H9 (cell line): ENCODE measurements around the gene HAUS2. TPM values are rescaled to one million over a fixed set of nuclear protein-coding genes. Genes with fewer than 3 reads are reported as not detected.

ENCODE experiments used
- DNase-seq: peaks from one replicate; pipeline ENCODE4 v3.0.0-alpha.2; 2017
- H2AFZ ChIP-seq: one replicate; pipeline ENCODE4 v1.6.1; 2013; ENCODE audit warnings: mild to moderate bottlenecking, low read length, control low read depth, moderate library complexity
- H2AK5ac ChIP-seq: 2 replicates; pipeline ENCODE4 v1.6.1; 2013; ENCODE audit warnings: low read length, control low read depth, mixed read lengths; ENCODE audit not compliant: insufficient read length
- H2BK120ac ChIP-seq: one replicate; pipeline ENCODE4 v1.6.1; 2013; ENCODE audit warnings: low read depth, mild to moderate bottlenecking, low read length, control low read depth, inconsistent platforms; ENCODE audit not compliant: poor library complexity, severe bottlenecking
- H2BK12ac ChIP-seq: 2 replicates; pipeline ENCODE4 v1.6.1; 2013; ENCODE audit warnings: low read length, control low read depth, mixed read lengths, low read depth; ENCODE audit not compliant: insufficient read length
- H2BK15ac ChIP-seq: 2 replicates; pipeline ENCODE4 v1.6.1; 2013; ENCODE audit warnings: low read depth, low read length, control low read depth
- H2BK20ac ChIP-seq: one replicate; pipeline ENCODE4 v1.6.1; 2013; ENCODE audit warnings: low read depth, mild to moderate bottlenecking, low read length, control low read depth, inconsistent platforms; ENCODE audit not compliant: poor library complexity, severe bottlenecking
- H2BK5ac ChIP-seq: 2 replicates; pipeline ENCODE4 v1.6.1; 2013; ENCODE audit warnings: low read length, control low read depth, mixed read lengths; ENCODE audit not compliant: insufficient read length
- H3K14ac ChIP-seq: 2 replicates; pipeline ENCODE4 v1.6.1; 2013; ENCODE audit warnings: low read length, control low read depth; ENCODE audit not compliant: insufficient read depth
- H3K18ac ChIP-seq: 2 replicates; pipeline ENCODE4 v1.6.1; 2013; ENCODE audit warnings: low read depth, mild to moderate bottlenecking, mixed read lengths, low read length, control low read depth; ENCODE audit not compliant: insufficient read length
- H3K23ac ChIP-seq: 2 replicates; pipeline ENCODE4 v1.6.1; 2013; ENCODE audit warnings: low read length, control low read depth, mixed read lengths, low read depth; ENCODE audit not compliant: insufficient read length
- H3K23me2 ChIP-seq: 2 replicates; pipeline ENCODE4 v1.6.1; 2013; ENCODE audit warnings: low read depth, mild to moderate bottlenecking, mixed read lengths, low read length, control low read depth; ENCODE audit not compliant: insufficient read length, poor library complexity, severe bottlenecking
- H3K27ac ChIP-seq: 2 replicates; pipeline ENCODE4 v1.5.1; 2013; ENCODE audit warnings: low read length, control low read depth, mixed read lengths, low read depth; ENCODE audit not compliant: insufficient read length
- H3K27me3 ChIP-seq: 2 replicates; pipeline ENCODE4 v1.6.1; 2013; ENCODE audit warnings: low read length, control low read depth, inconsistent platforms; ENCODE audit not compliant: insufficient read depth
- H3K4ac ChIP-seq: 2 replicates; pipeline ENCODE4 v1.6.1; 2013; ENCODE audit warnings: low read depth, mild to moderate bottlenecking, control low read depth, inconsistent platforms, low read length, moderate library complexity
- H3K4me1 ChIP-seq: 2 replicates; pipeline ENCODE4 v1.6.1; 2013; ENCODE audit warnings: low read length, control low read depth, inconsistent platforms; ENCODE audit not compliant: insufficient read depth
- H3K4me2 ChIP-seq: 2 replicates; pipeline ENCODE4 v1.6.1; 2013; ENCODE audit warnings: low read length, control low read depth, mixed read lengths; ENCODE audit not compliant: insufficient read length, insufficient read depth
- H3K56ac ChIP-seq: 2 replicates; pipeline ENCODE4 v1.6.1; 2013; ENCODE audit warnings: low read depth, mild to moderate bottlenecking, mixed read lengths, low read length, control low read depth; ENCODE audit not compliant: insufficient read length
- H3K79me1 ChIP-seq: 2 replicates; pipeline ENCODE4 v1.6.1; 2013; ENCODE audit warnings: low read depth, mild to moderate bottlenecking, moderate library complexity, low read length, control low read depth, inconsistent platforms; ENCODE audit not compliant: insufficient read depth, poor library complexity, severe bottlenecking
- H3K79me2 ChIP-seq: 2 replicates; pipeline ENCODE4 v1.6.1; 2013; ENCODE audit warnings: low read length, control low read depth, inconsistent platforms; ENCODE audit not compliant: insufficient read depth
- H3K9ac ChIP-seq: 2 replicates; pipeline ENCODE4 v1.6.1; 2013; ENCODE audit warnings: low read length, control low read depth, mixed read lengths; ENCODE audit not compliant: insufficient read length; ENCODE audit errors: extremely low read depth
- H3K9me3 ChIP-seq: one replicate; pipeline ENCODE4 v1.6.1; 2013; ENCODE audit warnings: low read depth, low read length, inconsistent platforms; ENCODE audit not compliant: control insufficient read depth
- H3T11ph ChIP-seq: one replicate; pipeline ENCODE4 v1.6.1; 2013; ENCODE audit warnings: mild to moderate bottlenecking, low read length, control low read depth, inconsistent platforms
- H4K20me1 ChIP-seq: one replicate; pipeline ENCODE4 v1.6.1; 2013; ENCODE audit not compliant: control insufficient read depth, insufficient read length, insufficient read depth
- H4K5ac ChIP-seq: 2 replicates; pipeline ENCODE4 v1.6.1; 2013; ENCODE audit warnings: low read depth, mild to moderate bottlenecking, mixed read lengths, low read length, control low read depth; ENCODE audit not compliant: insufficient read length
- H4K8ac ChIP-seq: replicated peaks from 2 replicates; pipeline ENCODE4 v1.6.1; 2013; ENCODE audit warnings: low read length, control low read depth, mixed read lengths, low read depth; ENCODE audit not compliant: insufficient read length
- H4K91ac ChIP-seq: 2 replicates; pipeline ENCODE4 v1.6.1; 2013; ENCODE audit warnings: low read depth, mild to moderate bottlenecking, moderate library complexity, mixed read lengths, low read length, control low read depth; ENCODE audit not compliant: insufficient read length
- H3K27ac Mint-ChIP-seq, 3 experiments: 2 replicates in 2 of 3; 3 replicates in 1 of 3; pipeline ENCODE4 v1.8.0; 2020 to 2021; ENCODE audit warnings: mixed read lengths in 3 of 3, mild to moderate bottlenecking in 1 of 3, moderate library complexity in 1 of 3
- H3K27me3 Mint-ChIP-seq: 2 replicates; pipeline ENCODE4 v1.8.0; 2021; ENCODE audit warnings: low read depth, mild to moderate bottlenecking, moderate library complexity, mixed read lengths
- H3K36me3 Mint-ChIP-seq, 3 experiments: 2 replicates in 2 of 3; 3 replicates in 1 of 3; pipeline ENCODE4 v1.8.0; 2020 to 2021; ENCODE audit warnings: low read depth in 3 of 3, mixed read lengths in 3 of 3; ENCODE audit not compliant: insufficient read depth in 1 of 3
- H3K4me1 Mint-ChIP-seq, 2 experiments: 2 replicates each; pipeline ENCODE4 v1.8.0; 2020; ENCODE audit warnings: mixed read lengths in 2 of 2
- H3K4me3 Mint-ChIP-seq, 2 experiments: 2 replicates in 1 of 2; 3 replicates in 1 of 2; pipeline ENCODE4 v1.8.0; 2020 to 2021; ENCODE audit warnings: mild to moderate bottlenecking in 2 of 2, mixed read lengths in 2 of 2, moderate library complexity in 1 of 2
- H3K9me3 Mint-ChIP-seq, 2 experiments: 2 replicates in 1 of 2; 3 replicates in 1 of 2; pipeline ENCODE4 v1.8.0; 2020; ENCODE audit warnings: mild to moderate bottlenecking in 2 of 2, mixed read lengths in 2 of 2, moderate library complexity in 1 of 2
- WGBS: extraction: QIAGEN DNeasy Blood & Tissue Kit; methylation state at CpG from one replicate; pipeline ENCODE4 v1.1.7; 2013; ENCODE audit warnings: missing lambda C conversion rate, low lambda C conversion rate, mixed read lengths; ENCODE audit not compliant: insufficient read length; ENCODE audit errors: extremely low coverage; 5-methylcytosine and 5-hydroxymethylcytosine counted together
- total RNA-seq: library from RNA; stranded (reverse); gene quantifications from 2 replicates; pipeline ENCODE4 v1.2.1, GENCODE V29; 2021
- TF ChIP-seq, protein P1 (sequence below): fragments of 200-600 bp; sonication (generic); conservative IDR thresholded peaks from 3 replicates; pipeline ENCODE4 v1.8.0; 2021; ENCODE audit warnings: antibody characterized with exemption, mild to moderate bottlenecking

The HAUS2 gene
- total RNA-seq, 1 experiment from 2014 or later = 42.5 TPM

DNA sequence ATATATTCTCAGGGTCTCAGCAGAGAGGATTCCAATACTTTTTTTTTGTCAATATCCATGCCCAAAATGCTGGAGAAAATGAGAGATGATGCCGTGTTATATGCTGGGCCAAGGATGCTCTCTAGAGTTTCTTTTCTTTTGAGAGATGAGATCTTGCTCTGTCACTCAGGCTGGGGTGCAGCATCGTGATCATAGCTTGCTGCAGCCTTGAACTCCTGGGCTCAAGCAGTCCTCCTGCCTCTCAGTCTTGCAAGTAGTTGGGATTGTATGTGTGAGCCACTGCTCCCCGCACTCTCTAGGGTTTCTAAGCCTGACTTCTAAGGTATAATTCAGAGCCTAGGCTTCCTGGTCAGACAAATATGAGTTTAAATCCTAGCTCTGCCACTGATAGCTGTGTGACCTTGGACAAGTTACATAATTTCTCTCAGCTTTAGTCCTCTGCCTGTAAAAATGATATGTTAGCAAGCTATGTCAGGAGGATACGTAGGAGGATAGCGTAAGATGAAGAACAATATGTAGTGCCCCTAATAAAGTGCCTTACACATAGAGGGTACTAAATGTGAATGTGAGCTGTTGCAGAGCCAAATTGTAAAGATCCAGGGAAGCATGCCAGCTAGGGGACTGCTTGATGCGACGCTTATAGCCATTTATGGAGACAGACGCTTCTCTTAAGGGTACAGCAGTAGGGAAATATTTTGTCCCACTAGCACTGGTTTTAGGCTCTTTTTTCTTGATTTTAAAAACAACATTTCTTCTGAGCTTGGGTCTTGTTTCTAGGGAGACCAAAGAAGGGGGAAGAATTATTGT lies 34.1 kb downstream of the HAUS2 start:
- H3K79me1 ChIP-seq = no peaks in the 10 kb centered on the region
- H3K4ac ChIP-seq = no peak overlapping the region
- no peak overlapping the region for H3T11ph ChIP-seq
- H3K27me3 ChIP-seq = no peaks in the 10 kb centered on the region
- H3K27me3 Mint-ChIP-seq = peaks cover 51% of the 10 kb centered on the region
- H3K4me3 Mint-ChIP-seq = no peak overlapping the region
- TF ChIP-seq, protein P1, sequence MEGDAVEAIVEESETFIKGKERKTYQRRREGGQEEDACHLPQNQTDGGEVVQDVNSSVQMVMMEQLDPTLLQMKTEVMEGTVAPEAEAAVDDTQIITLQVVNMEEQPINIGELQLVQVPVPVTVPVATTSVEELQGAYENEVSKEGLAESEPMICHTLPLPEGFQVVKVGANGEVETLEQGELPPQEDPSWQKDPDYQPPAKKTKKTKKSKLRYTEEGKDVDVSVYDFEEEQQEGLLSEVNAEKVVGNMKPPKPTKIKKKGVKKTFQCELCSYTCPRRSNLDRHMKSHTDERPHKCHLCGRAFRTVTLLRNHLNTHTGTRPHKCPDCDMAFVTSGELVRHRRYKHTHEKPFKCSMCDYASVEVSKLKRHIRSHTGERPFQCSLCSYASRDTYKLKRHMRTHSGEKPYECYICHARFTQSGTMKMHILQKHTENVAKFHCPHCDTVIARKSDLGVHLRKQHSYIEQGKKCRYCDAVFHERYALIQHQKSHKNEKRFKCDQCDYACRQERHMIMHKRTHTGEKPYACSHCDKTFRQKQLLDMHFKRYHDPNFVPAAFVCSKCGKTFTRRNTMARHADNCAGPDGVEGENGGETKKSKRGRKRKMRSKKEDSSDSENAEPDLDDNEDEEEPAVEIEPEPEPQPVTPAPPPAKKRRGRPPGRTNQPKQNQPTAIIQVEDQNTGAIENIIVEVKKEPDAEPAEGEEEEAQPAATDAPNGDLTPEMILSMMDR = no peak
- no peak overlapping the region for H3K4me2 ChIP-seq
- H3K9me3 Mint-ChIP-seq = no peaks in the 10 kb centered on the region
- H3K79me2 ChIP-seq = no peaks in the 10 kb centered on the region
- H4K8ac ChIP-seq = no peak overlapping the region
- peaks cover 4% of the 10 kb centered on the region for H3K23me2 ChIP-seq
- no peak overlapping the region for H3K27ac ChIP-seq
- H2AK5ac ChIP-seq = no peak overlapping the region
- H4K91ac ChIP-seq = no peak overlapping the region
- no peak overlapping the region for H2BK5ac ChIP-seq
- no peak for DNase-seq
- no peak overlapping the region for H3K56ac ChIP-seq
- H2BK12ac ChIP-seq = no peak overlapping the region
- WGBS = no CpG with 5 or more reads among the region's 8 CpGs
- no peak overlapping the region for H3K9ac ChIP-seq
- no peak overlapping the region for H2BK20ac ChIP-seq
- H2AFZ ChIP-seq = no peak overlapping the region
- H4K5ac ChIP-seq = no peak overlapping the region
- H3K27ac Mint-ChIP-seq = peak overlapping the region in 2 of 3 experiments; percentile 12 to 15; a peak in 2 of 7 replicates
- no peak overlapping the region for H2BK120ac ChIP-seq
- peaks cover 0 to 5% (median 0%) of the 10 kb centered on the region in 3 experiments; a peak in 2 of 7 replicates for H3K36me3 Mint-ChIP-seq
- no peaks in the 10 kb centered on the region for H3K9me3 ChIP-seq
- no peak overlapping the region for H3K14ac ChIP-seq
- no peaks in the 10 kb centered on the region for H4K20me1 ChIP-seq
- H3K4me1 Mint-ChIP-seq = peaks cover 37 to 39% of the 10 kb centered on the region in 2 experiments
- H3K18ac ChIP-seq = no peak overlapping the region
- H3K4me1 ChIP-seq = peaks cover 5% of the 10 kb centered on the region
- no peak overlapping the region for H2BK15ac ChIP-seq
- no peak overlapping the region for H3K23ac ChIP-seq
